ENCODE results near the gene GPC5. TPM values are rescaled to one million over a fixed set of nuclear protein-coding genes. Genes with fewer than 3 reads are reported as not detected.

GPC5 gene
- total RNA-seq, 1 experiment from 2014 or later = 0.21 TPM

DNA sequence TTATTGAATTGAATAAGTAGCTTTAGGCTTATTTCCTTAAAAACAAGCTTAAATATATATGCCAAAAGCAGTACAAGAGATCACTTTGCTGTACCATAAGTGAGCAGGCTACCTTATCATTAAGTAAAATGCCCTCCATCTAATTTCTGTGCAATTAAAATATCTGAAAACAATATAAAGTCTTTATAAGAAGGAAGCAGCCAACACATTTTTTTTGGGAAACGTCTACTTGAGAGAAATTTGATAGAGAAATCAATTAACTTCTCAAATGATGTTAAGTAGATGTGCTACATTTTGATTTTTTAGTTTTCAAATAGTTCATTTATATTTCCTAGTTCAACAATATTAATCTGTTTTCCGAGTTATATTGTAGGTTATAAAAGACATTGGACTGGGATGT, 52.5 kb downstream of the GPC5 start:
- no peak overlapping the region for H3K27ac ChIP-seq (ENCODE audit: low read depth, low read length, poor library complexity, severe bottlenecking)
- intact Hi-C loops (cut with micrococcal nuclease; ENCODE audit: unreplicated experiment) = no loop called here
- no peak for DNase-seq (ENCODE audit: low spot score)
- TF ChIP-seq, protein P1, sequence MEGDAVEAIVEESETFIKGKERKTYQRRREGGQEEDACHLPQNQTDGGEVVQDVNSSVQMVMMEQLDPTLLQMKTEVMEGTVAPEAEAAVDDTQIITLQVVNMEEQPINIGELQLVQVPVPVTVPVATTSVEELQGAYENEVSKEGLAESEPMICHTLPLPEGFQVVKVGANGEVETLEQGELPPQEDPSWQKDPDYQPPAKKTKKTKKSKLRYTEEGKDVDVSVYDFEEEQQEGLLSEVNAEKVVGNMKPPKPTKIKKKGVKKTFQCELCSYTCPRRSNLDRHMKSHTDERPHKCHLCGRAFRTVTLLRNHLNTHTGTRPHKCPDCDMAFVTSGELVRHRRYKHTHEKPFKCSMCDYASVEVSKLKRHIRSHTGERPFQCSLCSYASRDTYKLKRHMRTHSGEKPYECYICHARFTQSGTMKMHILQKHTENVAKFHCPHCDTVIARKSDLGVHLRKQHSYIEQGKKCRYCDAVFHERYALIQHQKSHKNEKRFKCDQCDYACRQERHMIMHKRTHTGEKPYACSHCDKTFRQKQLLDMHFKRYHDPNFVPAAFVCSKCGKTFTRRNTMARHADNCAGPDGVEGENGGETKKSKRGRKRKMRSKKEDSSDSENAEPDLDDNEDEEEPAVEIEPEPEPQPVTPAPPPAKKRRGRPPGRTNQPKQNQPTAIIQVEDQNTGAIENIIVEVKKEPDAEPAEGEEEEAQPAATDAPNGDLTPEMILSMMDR (conservative IDR thresholded peaks at IDR 0.05; ENCODE audit: low read depth, low read length) = no peak
- no peak for TF ChIP-seq EZH2 (IDR thresholded peaks at IDR 0.05; ENCODE audit: borderline replicate concordance, low read depth, low read length, poor library complexity, severe bottlenecking)
- no peaks in the 10 kb centered on the region for H3K4me1 ChIP-seq (ENCODE audit: insufficient read depth, low read length, poor library complexity, severe bottlenecking)
- BruUV-seq (replicated peaks) = no TSS peak
- CTCF ChIA-PET = no interaction called here
- no peaks in the 10 kb centered on the region for H3K9me3 ChIP-seq (ENCODE audit: low read depth, low read length, poor library complexity, severe bottlenecking)
- no peak overlapping the region for H3K4me3 ChIP-seq (ENCODE audit: low read depth, low read length, poor library complexity, severe bottlenecking)
- POLR2A ChIA-PET (ENCODE audit: low non-redundant PET) = no interaction called here
- no peaks in the 10 kb centered on the region for H3K27me3 ChIP-seq (replicated peaks; ENCODE audit: insufficient read depth, low read depth, low read length, poor library complexity)
- no peaks in the 10 kb centered on the region for H3K36me3 ChIP-seq (ENCODE audit: insufficient read depth, low read length, poor library complexity, severe bottlenecking)

DNA sequence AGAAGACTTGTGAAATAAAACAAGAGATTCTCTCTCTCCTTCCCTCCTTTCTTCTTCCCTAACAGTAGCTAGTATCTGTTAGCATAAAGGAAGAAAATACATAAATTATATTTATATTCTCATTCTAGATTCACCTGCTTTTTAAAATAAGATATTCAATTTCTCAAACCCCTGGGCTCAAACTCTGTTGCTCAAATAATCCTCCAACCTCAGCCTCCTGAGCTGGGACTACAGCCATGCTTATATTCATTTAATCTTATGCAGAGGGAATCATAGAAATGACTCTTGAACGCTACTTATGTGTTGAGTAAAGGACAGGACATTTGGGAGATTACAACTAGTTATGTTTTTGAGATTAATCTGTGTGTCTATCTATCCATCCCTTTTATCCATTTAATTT, 56.2 kb downstream of the GPC5 start:
- CTCF ChIA-PET = no interaction called here
- Histone ChIP-seq H3K4me1 (ENCODE audit: insufficient read depth, low read length, poor library complexity, severe bottlenecking) (no peaks in the 10 kb centered on the region), H3K27ac (ENCODE audit: low read depth, low read length, poor library complexity, severe bottlenecking) (no peak overlapping the region), H3K27me3 (replicated peaks; ENCODE audit: insufficient read depth, low read depth, low read length, poor library complexity) (no peaks in the 10 kb centered on the region), H3K4me3 (ENCODE audit: low read depth, low read length, poor library complexity, severe bottlenecking) (no peak overlapping the region), H3K36me3 (ENCODE audit: insufficient read depth, low read length, poor library complexity, severe bottlenecking) (no peaks in the 10 kb centered on the region), H3K9me3 (ENCODE audit: low read depth, low read length, poor library complexity, severe bottlenecking) (no peaks in the 10 kb centered on the region)
- POLR2A ChIA-PET (ENCODE audit: low non-redundant PET) = no interaction called here
- intact Hi-C loops (cut with micrococcal nuclease; ENCODE audit: unreplicated experiment) = loop anchor here (1.0 kb wide), 1 partner anchor 30 kb away; no protein-coding TSS in a partner anchor
- DNase-seq (ENCODE audit: low spot score) = no peak
- TF ChIP-seq EZH2 (IDR thresholded peaks at IDR 0.05; ENCODE audit: borderline replicate concordance, low read depth, low read length, poor library complexity, severe bottlenecking) = no peak
- TF ChIP-seq, protein P1 (conservative IDR thresholded peaks at IDR 0.05; ENCODE audit: low read depth, low read length) = no peak
- BruUV-seq (replicated peaks) = no TSS peak

DNA sequence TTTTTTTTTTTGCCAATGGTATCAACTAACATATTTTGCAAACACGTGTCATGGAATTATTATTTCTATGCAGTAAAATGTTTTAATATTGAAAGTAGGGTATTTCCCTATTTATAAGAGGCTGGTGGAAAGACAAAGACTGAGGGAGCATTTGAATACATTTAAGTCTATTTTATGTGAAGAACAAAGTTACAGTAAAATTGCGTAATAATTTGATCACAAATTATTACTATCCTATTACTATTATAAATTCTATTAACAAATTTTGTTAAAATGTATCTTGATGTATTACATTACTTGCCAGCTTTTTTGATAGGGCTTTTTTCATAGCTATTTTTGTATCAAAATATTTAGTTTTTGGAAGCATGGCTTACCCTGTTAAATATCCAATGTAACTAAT, 58.4 kb downstream of the GPC5 start:
- Histone ChIP-seq H3K4me3 (ENCODE audit: low read depth, low read length, poor library complexity, severe bottlenecking) (no peak overlapping the region), H3K36me3 (ENCODE audit: insufficient read depth, low read length, poor library complexity, severe bottlenecking) (no peaks in the 10 kb centered on the region), H3K27ac (ENCODE audit: low read depth, low read length, poor library complexity, severe bottlenecking) (no peak overlapping the region), H3K4me1 (ENCODE audit: insufficient read depth, low read length, poor library complexity, severe bottlenecking) (no peaks in the 10 kb centered on the region), H3K9me3 (ENCODE audit: low read depth, low read length, poor library complexity, severe bottlenecking) (no peaks in the 10 kb centered on the region), H3K27me3 (replicated peaks; ENCODE audit: insufficient read depth, low read depth, low read length, poor library complexity) (no peaks in the 10 kb centered on the region)
- CTCF ChIA-PET = no interaction called here
- POLR2A ChIA-PET (ENCODE audit: low non-redundant PET) = no interaction called here
- DNase-seq (ENCODE audit: low spot score) = no peak
- intact Hi-C loops (cut with micrococcal nuclease; ENCODE audit: unreplicated experiment) = no loop called here
- no TSS peak for BruUV-seq (replicated peaks)
- no peak for TF ChIP-seq EZH2 (IDR thresholded peaks at IDR 0.05; ENCODE audit: borderline replicate concordance, low read depth, low read length, poor library complexity, severe bottlenecking)
- TF ChIP-seq, protein P1 (conservative IDR thresholded peaks at IDR 0.05; ENCODE audit: low read depth, low read length) = no peak

Data from A673 (cell line).